SW 1271 (cell line): ENCODE results near the gene FOSB.
A peak's percentile ranks its signal among the peaks of the same experiment; 100 is the strongest.

ENCODE experiments used
- DNase-seq, 2 experiments: peaks; one replicate each; lab custom pipeline; 2025; lab: John Stamatoyannopoulos, UW

The FOSB gene

GRCh38 chr19:45485305-45486077 is 17.7 kb downstream of the FOSB start:
- DNase-seq: peak; percentile 80 to 90

DNA sequence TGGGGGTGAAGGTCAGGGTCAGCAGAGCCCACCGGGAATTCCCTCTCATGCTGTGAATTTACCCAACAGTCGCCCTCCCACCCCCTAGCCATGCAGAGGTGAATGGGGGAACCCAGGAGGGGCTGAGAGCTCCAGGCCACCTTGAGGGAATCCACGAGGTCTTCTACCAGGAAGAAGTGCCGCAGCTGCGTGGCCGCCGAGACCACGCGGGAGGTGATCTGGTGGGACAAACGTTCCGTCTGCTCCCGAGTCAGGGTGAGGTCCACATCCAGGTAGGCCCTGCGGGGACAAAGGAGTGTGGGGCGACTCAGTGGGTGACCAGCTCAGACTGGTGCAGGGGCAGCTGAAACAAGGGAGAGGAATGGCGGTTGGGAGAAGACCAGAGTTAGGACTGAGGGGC is 20.9 kb downstream of the FOSB start:
- no peak for DNase-seq

DNA sequence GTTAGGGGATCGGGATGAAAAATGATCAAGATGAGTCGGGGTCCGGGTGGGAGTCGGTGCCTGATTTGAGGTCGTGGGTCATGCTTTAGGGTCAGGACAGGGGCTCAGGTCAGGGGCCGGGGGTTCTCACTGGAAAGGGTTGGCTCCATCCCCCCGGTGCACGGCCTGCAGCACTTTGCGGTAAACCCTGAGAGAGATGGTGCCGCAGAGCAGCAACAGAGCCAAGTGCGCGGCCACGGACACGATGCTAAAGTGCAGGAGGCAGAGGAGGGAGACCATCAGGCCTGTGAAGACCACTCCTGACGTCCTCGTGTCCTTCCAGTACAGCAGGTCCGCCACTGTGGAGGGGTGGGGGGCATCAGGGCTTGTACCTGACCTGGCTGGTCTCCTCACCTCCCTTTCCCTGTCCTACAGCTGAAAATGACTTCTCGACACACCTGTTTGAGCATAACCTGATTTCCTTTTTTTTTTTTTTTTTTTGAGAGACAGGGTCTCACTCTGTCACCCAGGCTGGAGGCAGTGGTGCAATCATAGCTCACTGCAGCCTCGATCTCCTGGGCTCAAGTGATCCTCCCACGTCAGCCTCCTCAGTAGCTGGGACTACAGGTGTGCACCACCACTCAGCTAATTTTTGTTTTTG is 21.5 kb downstream of the FOSB start:
- DNase-seq: no peak

DNA sequence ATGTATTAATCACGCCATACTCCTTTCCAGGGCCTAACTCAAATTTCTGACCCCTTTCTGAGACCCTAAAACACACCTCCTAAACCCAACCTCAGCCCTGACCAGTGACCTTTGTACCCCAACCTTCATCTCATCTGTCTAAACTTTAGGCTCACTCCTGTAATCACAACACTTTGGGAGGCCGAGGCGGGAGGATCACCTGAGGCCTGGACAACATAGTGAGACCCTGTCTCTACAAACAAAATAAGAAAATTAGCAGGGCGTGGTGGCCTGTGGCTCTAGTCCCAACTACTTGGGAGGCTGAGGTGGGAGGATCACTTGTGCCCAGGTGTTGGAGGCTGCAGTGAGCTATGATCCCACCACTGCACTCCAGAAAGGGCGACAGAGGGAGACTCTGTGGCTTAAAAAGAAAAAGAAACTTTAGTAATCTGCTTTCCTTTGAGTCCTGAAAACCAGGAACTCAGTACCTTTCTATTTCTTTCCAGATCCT is 24.4 kb downstream of the FOSB start:
- DNase-seq: no peak

- DNase-seq: peak; percentile 51 to 70
Measured at GRCh38 chr19:45492627-45493470, 25.1 kb downstream of the FOSB start.

GRCh38 chr19:45494261-45494916 is 26.6 kb downstream of the FOSB start:
- no peak for DNase-seq

GRCh38 chr19:45495178-45495577 is 27.4 kb downstream of the FOSB start:
- no peak for DNase-seq

- no peak for DNase-seq
Measured at GRCh38 chr19:45496349-45496953, 28.7 kb downstream of the FOSB start.

- DNase-seq: no peak
Measured at GRCh38 chr19:45497791-45498190, 30.0 kb downstream of the FOSB start.

DNA sequence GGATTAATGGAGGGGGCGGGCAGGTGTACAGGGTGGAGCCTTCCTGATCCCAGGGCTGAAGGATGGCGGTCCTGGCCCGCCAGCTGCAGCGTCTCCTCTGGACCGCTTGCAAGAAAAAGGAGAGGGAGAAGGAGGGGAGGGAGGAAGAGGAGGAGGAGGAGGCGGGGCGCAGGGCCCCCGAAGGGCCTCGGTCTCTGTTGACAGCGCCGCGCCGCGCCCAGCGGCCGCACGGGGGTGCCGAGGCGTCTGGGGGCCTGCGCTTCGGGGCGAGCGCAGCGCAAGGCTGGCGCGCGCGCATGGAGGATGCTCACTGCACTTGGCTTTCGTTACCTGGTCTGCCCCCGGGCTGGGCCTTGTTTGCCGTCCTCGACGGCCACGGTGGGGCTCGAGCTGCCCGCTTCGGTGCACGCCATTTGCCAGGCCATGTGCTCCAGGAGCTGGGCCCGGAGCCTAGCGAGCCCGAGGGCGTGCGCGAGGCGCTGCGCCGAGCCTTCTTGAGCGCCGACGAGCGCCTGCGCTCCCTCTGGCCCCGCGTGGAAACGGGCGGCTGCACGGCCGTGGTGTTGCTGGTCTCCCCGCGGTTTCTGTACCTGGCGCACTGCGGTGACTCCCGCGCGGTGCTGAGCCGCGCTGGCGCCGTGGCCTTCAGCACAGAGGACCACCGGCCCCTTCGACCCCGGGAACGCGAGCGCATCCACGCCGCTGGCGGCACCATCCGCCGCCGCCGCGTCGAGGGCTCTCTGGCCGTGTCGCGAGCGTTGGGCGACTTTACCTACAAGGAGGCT is 30.8 kb downstream of the FOSB start, which contains the start of gene PPM1N:
Gene PPM1N, plus strand, starts transcription at position 33 of the 785 bp plus-strand sequence. Its CDS starts 30 bp downstream, at position 63.
- no peak for DNase-seq

DNA sequence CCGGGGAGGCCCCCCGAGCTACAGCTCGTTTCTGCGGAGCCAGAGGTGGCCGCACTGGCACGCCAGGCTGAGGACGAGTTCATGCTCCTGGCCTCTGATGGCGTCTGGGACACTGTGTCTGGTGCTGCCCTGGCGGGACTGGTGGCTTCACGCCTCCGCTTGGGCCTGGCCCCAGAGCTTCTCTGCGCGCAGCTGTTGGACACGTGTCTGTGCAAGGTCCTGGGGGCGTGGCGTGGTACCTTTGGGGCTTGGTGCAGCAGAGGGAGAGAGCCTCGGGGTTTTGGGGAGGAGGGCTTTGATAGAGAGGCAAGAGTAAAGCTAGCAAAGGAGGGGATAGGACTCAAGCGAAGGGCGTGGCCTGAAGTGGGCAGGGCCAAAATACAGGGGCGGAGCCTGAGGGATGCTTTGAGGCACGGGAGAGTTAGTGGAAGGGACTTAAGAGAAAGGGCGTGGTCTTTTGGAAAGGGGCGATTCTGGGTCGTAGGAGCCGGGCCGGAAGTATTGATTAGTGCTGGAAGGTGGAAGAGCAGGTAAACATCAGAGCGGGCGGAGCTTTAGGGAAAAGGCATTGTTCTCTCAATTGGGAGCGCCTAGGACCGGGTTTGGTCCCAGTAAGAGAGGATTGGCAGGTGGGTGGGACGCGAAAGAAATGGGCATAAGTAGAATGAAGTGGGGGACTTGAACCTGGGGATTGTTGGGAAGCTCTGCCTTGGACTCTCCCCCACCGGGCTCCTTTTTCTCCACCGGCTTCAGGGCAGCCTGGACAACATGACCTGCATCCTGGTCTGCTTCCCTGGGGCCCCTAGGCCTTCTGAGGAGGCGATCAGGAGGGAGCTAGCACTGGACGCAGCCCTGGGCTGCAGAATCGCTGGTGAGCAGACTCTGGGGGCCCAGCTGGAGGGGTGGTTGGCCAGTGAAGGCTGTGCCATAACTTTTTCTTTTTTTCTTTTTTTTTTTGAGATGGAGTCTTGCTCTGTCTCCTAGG is 31.7 kb downstream of the FOSB start:
- no peak for DNase-seq

GRCh38 chr19:45500918-45501729 is 33.3 kb downstream of the FOSB start:
- no peak for DNase-seq

DNA sequence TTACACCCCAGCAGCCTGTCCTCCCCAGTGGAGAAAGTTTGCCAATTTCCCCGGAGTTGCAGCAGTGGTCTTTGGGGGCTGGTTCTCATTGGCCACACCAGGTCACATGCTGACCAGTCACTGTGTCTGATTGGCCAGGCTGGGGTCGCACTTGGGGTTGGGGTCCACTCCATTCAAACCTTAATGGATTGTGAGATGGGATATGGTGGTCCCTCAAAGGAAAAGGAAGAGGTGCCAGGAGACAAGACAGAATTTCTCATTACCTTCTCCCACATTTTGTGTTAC is 33.9 kb downstream of the FOSB start:
- DNase-seq: no peak

DNA sequence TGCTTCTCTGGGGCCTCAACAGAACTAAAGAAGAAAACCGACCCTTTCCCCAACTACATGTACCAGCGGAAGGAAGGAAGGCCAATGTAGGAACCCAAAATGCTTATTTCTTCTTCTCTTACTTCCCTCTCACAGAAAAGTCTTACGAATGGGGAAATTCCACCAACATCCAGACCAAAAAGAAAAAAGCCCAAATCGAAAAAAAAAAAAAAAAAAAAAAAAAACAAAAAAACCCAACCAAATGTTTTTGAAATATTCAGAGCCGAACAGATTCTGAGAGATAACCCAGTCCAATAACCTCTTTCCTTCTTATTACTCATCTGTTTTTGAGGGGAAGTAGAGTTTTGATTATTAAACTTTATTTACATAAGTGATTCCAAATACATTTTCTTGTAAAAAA is 34.3 kb downstream of the FOSB start:
- DNase-seq: no peak

- no peak for DNase-seq
Measured at GRCh38 chr19:45503909-45504308, 36.1 kb downstream of the FOSB start.

GRCh38 chr19:45505151-45505995 is 37.6 kb downstream of the FOSB start:
- no peak for DNase-seq

- no peak for DNase-seq
Measured at GRCh38 chr19:45505996-45506245, 38.1 kb downstream of the FOSB start.
